ENCODE measurements around the gene HTT-AS. TPM values are rescaled to one million over a fixed set of nuclear protein-coding genes. Genes with fewer than 3 reads are reported as not detected.

HTT-AS gene
- total RNA-seq, 1 experiment from 2014 or later, result not detected

DNA sequence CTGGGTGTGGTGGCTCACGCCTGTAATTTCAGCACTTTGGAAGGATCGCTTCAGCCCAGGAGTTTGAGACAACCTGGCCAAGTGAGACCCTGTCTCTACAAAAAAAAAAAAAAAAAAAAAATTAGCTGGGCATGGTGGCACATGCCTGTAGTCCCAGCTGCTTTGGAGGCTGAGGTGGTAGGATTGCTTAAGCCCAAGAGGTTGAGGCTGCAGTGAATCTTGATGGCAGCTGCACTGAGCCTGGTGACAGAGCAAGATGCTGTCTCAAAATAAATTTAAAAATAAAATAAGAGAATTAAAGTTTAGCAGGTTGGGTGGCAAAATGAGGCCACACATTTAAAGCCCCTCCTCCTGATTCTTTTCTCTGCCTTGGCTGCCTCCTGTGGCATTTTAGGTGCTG is 47.3 kb upstream of the HTT-AS start:
- H3K4me1 ChIP-seq (ENCODE audit: insufficient read depth, low read length, poor library complexity, severe bottlenecking), result peaks cover 61% of the 10 kb centered on the region
- TF ChIP-seq, protein P1, sequence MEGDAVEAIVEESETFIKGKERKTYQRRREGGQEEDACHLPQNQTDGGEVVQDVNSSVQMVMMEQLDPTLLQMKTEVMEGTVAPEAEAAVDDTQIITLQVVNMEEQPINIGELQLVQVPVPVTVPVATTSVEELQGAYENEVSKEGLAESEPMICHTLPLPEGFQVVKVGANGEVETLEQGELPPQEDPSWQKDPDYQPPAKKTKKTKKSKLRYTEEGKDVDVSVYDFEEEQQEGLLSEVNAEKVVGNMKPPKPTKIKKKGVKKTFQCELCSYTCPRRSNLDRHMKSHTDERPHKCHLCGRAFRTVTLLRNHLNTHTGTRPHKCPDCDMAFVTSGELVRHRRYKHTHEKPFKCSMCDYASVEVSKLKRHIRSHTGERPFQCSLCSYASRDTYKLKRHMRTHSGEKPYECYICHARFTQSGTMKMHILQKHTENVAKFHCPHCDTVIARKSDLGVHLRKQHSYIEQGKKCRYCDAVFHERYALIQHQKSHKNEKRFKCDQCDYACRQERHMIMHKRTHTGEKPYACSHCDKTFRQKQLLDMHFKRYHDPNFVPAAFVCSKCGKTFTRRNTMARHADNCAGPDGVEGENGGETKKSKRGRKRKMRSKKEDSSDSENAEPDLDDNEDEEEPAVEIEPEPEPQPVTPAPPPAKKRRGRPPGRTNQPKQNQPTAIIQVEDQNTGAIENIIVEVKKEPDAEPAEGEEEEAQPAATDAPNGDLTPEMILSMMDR (conservative IDR thresholded peaks at IDR 0.05; ENCODE audit: low read depth, low read length), result no peak
- TF ChIP-seq EZH2 (IDR thresholded peaks at IDR 0.05; ENCODE audit: borderline replicate concordance, low read depth, low read length, poor library complexity, severe bottlenecking), result no peak
- no peaks in the 10 kb centered on the region for H3K27me3 ChIP-seq (replicated peaks; ENCODE audit: insufficient read depth, low read depth, low read length, poor library complexity)
- H3K9me3 ChIP-seq (ENCODE audit: low read depth, low read length, poor library complexity, severe bottlenecking), result no peaks in the 10 kb centered on the region
- intact Hi-C loops (cut with micrococcal nuclease; ENCODE audit: unreplicated experiment), result no loop called here
- H3K4me3 ChIP-seq (ENCODE audit: low read depth, low read length, poor library complexity, severe bottlenecking), result no peak overlapping the region
- ChIA-PET CTCF (no interaction called here), POLR2A (ENCODE audit: low non-redundant PET) (no interaction called here)
- H3K36me3 ChIP-seq (ENCODE audit: insufficient read depth, low read length, poor library complexity, severe bottlenecking), result peaks cover 28% of the 10 kb centered on the region
- H3K27ac ChIP-seq (ENCODE audit: low read depth, low read length, poor library complexity, severe bottlenecking), result peak overlapping the region; percentile 98
- DNase-seq (ENCODE audit: low spot score), result no peak
- BruUV-seq (replicated peaks), result TSS peak; percentile 93

DNA sequence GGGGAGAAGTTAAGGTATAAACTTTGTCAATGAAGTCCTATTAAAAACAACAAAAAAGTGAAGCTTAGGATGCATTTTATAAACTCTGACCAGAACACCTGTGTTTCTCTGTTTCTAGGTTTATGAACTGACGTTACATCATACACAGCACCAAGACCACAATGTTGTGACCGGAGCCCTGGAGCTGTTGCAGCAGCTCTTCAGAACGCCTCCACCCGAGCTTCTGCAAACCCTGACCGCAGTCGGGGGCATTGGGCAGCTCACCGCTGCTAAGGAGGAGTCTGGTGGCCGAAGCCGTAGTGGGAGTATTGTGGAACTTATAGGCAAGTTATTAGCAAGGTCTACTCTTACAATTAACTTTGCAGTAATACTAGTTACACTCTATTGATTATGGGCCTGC is 46.8 kb upstream of the HTT-AS start:
- BruUV-seq (replicated peaks), result no TSS peak
- H3K9me3 ChIP-seq (ENCODE audit: low read depth, low read length, poor library complexity, severe bottlenecking), result no peaks in the 10 kb centered on the region
- no peak overlapping the region for H3K4me3 ChIP-seq (ENCODE audit: low read depth, low read length, poor library complexity, severe bottlenecking)
- intact Hi-C loops (cut with micrococcal nuclease; ENCODE audit: unreplicated experiment), result no loop called here
- H3K27me3 ChIP-seq (replicated peaks; ENCODE audit: insufficient read depth, low read depth, low read length, poor library complexity), result no peaks in the 10 kb centered on the region
- ChIA-PET CTCF (no interaction called here), POLR2A (ENCODE audit: low non-redundant PET) (no interaction called here)
- TF ChIP-seq, protein P1 (conservative IDR thresholded peaks at IDR 0.05; ENCODE audit: low read depth, low read length), result no peak
- no peak for TF ChIP-seq EZH2 (IDR thresholded peaks at IDR 0.05; ENCODE audit: borderline replicate concordance, low read depth, low read length, poor library complexity, severe bottlenecking)
- peaks cover 31% of the 10 kb centered on the region for H3K36me3 ChIP-seq (ENCODE audit: insufficient read depth, low read length, poor library complexity, severe bottlenecking)
- no peak for DNase-seq (ENCODE audit: low spot score)
- peak overlapping the region; percentile 98 for H3K27ac ChIP-seq (ENCODE audit: low read depth, low read length, poor library complexity, severe bottlenecking)
- H3K4me1 ChIP-seq (ENCODE audit: insufficient read depth, low read length, poor library complexity, severe bottlenecking), result peaks cover 61% of the 10 kb centered on the region

DNA sequence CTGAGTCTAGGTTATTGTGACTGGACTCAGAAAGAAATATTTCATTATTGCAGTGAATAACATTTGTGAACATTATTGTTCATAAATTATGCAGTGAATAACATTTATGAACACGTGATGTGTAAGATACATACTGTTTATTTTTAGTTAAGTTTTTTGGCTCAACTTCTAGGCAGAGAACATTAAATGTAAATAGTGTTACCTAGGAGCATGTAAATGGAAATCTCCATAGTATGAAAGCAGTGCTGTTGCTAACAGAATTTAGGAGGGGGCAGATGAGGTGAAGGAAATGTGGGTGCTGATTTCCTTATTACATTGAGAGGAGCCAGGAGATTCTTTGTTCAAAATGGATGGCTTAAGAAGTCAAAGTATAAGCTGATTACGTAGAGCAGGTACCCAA is 45.1 kb upstream of the HTT-AS start:
- CTCF ChIA-PET, result no interaction called here
- no peak overlapping the region for H3K27ac ChIP-seq (ENCODE audit: low read depth, low read length, poor library complexity, severe bottlenecking)
- TF ChIP-seq, protein P1 (conservative IDR thresholded peaks at IDR 0.05; ENCODE audit: low read depth, low read length), result no peak
- no peak for TF ChIP-seq EZH2 (IDR thresholded peaks at IDR 0.05; ENCODE audit: borderline replicate concordance, low read depth, low read length, poor library complexity, severe bottlenecking)
- peaks cover 48% of the 10 kb centered on the region for H3K36me3 ChIP-seq (ENCODE audit: insufficient read depth, low read length, poor library complexity, severe bottlenecking)
- no peak overlapping the region for H3K4me3 ChIP-seq (ENCODE audit: low read depth, low read length, poor library complexity, severe bottlenecking)
- no peaks in the 10 kb centered on the region for H3K9me3 ChIP-seq (ENCODE audit: low read depth, low read length, poor library complexity, severe bottlenecking)
- no peaks in the 10 kb centered on the region for H3K27me3 ChIP-seq (replicated peaks; ENCODE audit: insufficient read depth, low read depth, low read length, poor library complexity)
- peaks cover 48% of the 10 kb centered on the region for H3K4me1 ChIP-seq (ENCODE audit: insufficient read depth, low read length, poor library complexity, severe bottlenecking)
- BruUV-seq (replicated peaks), result no TSS peak
- intact Hi-C loops (cut with micrococcal nuclease; ENCODE audit: unreplicated experiment), result no loop called here
- POLR2A ChIA-PET (ENCODE audit: low non-redundant PET), result no interaction called here
- no peak for DNase-seq (ENCODE audit: low spot score)
